ENCODE results near the gene SLC23A3.

GRCh38 chr2:219163156-219163555, 6.7 kb downstream of the SLC23A3 start:
- TF ChIP-seq POLR2AphosphoS5 (IDR thresholded peaks at IDR 0.05) = no peak
- TF ChIP-seq CTCF (IDR thresholded peaks at IDR 0.05) = no peak
- TF ChIP-seq POLR2A (IDR thresholded peaks at IDR 0.05) = no peak
